H9 (cell line): ENCODE data around the gene MGRN1. TPM values are rescaled to one million over a fixed set of nuclear protein-coding genes. Genes with fewer than 3 reads are reported as not detected.

Source experiments
- DNase-seq: peaks from one replicate; pipeline ENCODE4 v3.0.0-alpha.2; 2017
- H2AFZ ChIP-seq: one replicate; pipeline ENCODE4 v1.6.1; 2013; ENCODE audit warnings: mild to moderate bottlenecking, low read length, control low read depth, moderate library complexity
- H2AK5ac ChIP-seq: 2 replicates; pipeline ENCODE4 v1.6.1; 2013; ENCODE audit warnings: low read length, control low read depth, mixed read lengths; ENCODE audit not compliant: insufficient read length
- H2BK120ac ChIP-seq: one replicate; pipeline ENCODE4 v1.6.1; 2013; ENCODE audit warnings: low read depth, mild to moderate bottlenecking, low read length, control low read depth, inconsistent platforms; ENCODE audit not compliant: poor library complexity, severe bottlenecking
- H2BK12ac ChIP-seq: 2 replicates; pipeline ENCODE4 v1.6.1; 2013; ENCODE audit warnings: low read length, control low read depth, mixed read lengths, low read depth; ENCODE audit not compliant: insufficient read length
- H2BK15ac ChIP-seq: 2 replicates; pipeline ENCODE4 v1.6.1; 2013; ENCODE audit warnings: low read depth, low read length, control low read depth
- H2BK20ac ChIP-seq: one replicate; pipeline ENCODE4 v1.6.1; 2013; ENCODE audit warnings: low read depth, mild to moderate bottlenecking, low read length, control low read depth, inconsistent platforms; ENCODE audit not compliant: poor library complexity, severe bottlenecking
- H2BK5ac ChIP-seq: 2 replicates; pipeline ENCODE4 v1.6.1; 2013; ENCODE audit warnings: low read length, control low read depth, mixed read lengths; ENCODE audit not compliant: insufficient read length
- H3K14ac ChIP-seq: 2 replicates; pipeline ENCODE4 v1.6.1; 2013; ENCODE audit warnings: low read length, control low read depth; ENCODE audit not compliant: insufficient read depth
- H3K18ac ChIP-seq: 2 replicates; pipeline ENCODE4 v1.6.1; 2013; ENCODE audit warnings: low read depth, mild to moderate bottlenecking, mixed read lengths, low read length, control low read depth; ENCODE audit not compliant: insufficient read length
- H3K23ac ChIP-seq: 2 replicates; pipeline ENCODE4 v1.6.1; 2013; ENCODE audit warnings: low read length, control low read depth, mixed read lengths, low read depth; ENCODE audit not compliant: insufficient read length
- H3K23me2 ChIP-seq: 2 replicates; pipeline ENCODE4 v1.6.1; 2013; ENCODE audit warnings: low read depth, mild to moderate bottlenecking, mixed read lengths, low read length, control low read depth; ENCODE audit not compliant: insufficient read length, poor library complexity, severe bottlenecking
- H3K27ac ChIP-seq: 2 replicates; pipeline ENCODE4 v1.5.1; 2013; ENCODE audit warnings: low read length, control low read depth, mixed read lengths, low read depth; ENCODE audit not compliant: insufficient read length
- H3K27me3 ChIP-seq: 2 replicates; pipeline ENCODE4 v1.6.1; 2013; ENCODE audit warnings: low read length, control low read depth, inconsistent platforms; ENCODE audit not compliant: insufficient read depth
- H3K4ac ChIP-seq: 2 replicates; pipeline ENCODE4 v1.6.1; 2013; ENCODE audit warnings: low read depth, mild to moderate bottlenecking, control low read depth, inconsistent platforms, low read length, moderate library complexity
- H3K4me1 ChIP-seq: 2 replicates; pipeline ENCODE4 v1.6.1; 2013; ENCODE audit warnings: low read length, control low read depth, inconsistent platforms; ENCODE audit not compliant: insufficient read depth
- H3K4me2 ChIP-seq: 2 replicates; pipeline ENCODE4 v1.6.1; 2013; ENCODE audit warnings: low read length, control low read depth, mixed read lengths; ENCODE audit not compliant: insufficient read length, insufficient read depth
- H3K56ac ChIP-seq: 2 replicates; pipeline ENCODE4 v1.6.1; 2013; ENCODE audit warnings: low read depth, mild to moderate bottlenecking, mixed read lengths, low read length, control low read depth; ENCODE audit not compliant: insufficient read length
- H3K79me1 ChIP-seq: 2 replicates; pipeline ENCODE4 v1.6.1; 2013; ENCODE audit warnings: low read depth, mild to moderate bottlenecking, moderate library complexity, low read length, control low read depth, inconsistent platforms; ENCODE audit not compliant: insufficient read depth, poor library complexity, severe bottlenecking
- H3K79me2 ChIP-seq: 2 replicates; pipeline ENCODE4 v1.6.1; 2013; ENCODE audit warnings: low read length, control low read depth, inconsistent platforms; ENCODE audit not compliant: insufficient read depth
- H3K9ac ChIP-seq: 2 replicates; pipeline ENCODE4 v1.6.1; 2013; ENCODE audit warnings: low read length, control low read depth, mixed read lengths; ENCODE audit not compliant: insufficient read length; ENCODE audit errors: extremely low read depth
- H3K9me3 ChIP-seq: one replicate; pipeline ENCODE4 v1.6.1; 2013; ENCODE audit warnings: low read depth, low read length, inconsistent platforms; ENCODE audit not compliant: control insufficient read depth
- H3T11ph ChIP-seq: one replicate; pipeline ENCODE4 v1.6.1; 2013; ENCODE audit warnings: mild to moderate bottlenecking, low read length, control low read depth, inconsistent platforms
- H4K20me1 ChIP-seq: one replicate; pipeline ENCODE4 v1.6.1; 2013; ENCODE audit not compliant: control insufficient read depth, insufficient read length, insufficient read depth
- H4K5ac ChIP-seq: 2 replicates; pipeline ENCODE4 v1.6.1; 2013; ENCODE audit warnings: low read depth, mild to moderate bottlenecking, mixed read lengths, low read length, control low read depth; ENCODE audit not compliant: insufficient read length
- H4K8ac ChIP-seq: replicated peaks from 2 replicates; pipeline ENCODE4 v1.6.1; 2013; ENCODE audit warnings: low read length, control low read depth, mixed read lengths, low read depth; ENCODE audit not compliant: insufficient read length
- H4K91ac ChIP-seq: 2 replicates; pipeline ENCODE4 v1.6.1; 2013; ENCODE audit warnings: low read depth, mild to moderate bottlenecking, moderate library complexity, mixed read lengths, low read length, control low read depth; ENCODE audit not compliant: insufficient read length
- H3K27ac Mint-ChIP-seq, 3 experiments: 2 replicates in 2 of 3; 3 replicates in 1 of 3; pipeline ENCODE4 v1.8.0; 2020 to 2021; ENCODE audit warnings: mixed read lengths in 3 of 3, mild to moderate bottlenecking in 1 of 3, moderate library complexity in 1 of 3
- H3K27me3 Mint-ChIP-seq: 2 replicates; pipeline ENCODE4 v1.8.0; 2021; ENCODE audit warnings: low read depth, mild to moderate bottlenecking, moderate library complexity, mixed read lengths
- H3K36me3 Mint-ChIP-seq, 3 experiments: 2 replicates in 2 of 3; 3 replicates in 1 of 3; pipeline ENCODE4 v1.8.0; 2020 to 2021; ENCODE audit warnings: low read depth in 3 of 3, mixed read lengths in 3 of 3; ENCODE audit not compliant: insufficient read depth in 1 of 3
- H3K4me1 Mint-ChIP-seq, 2 experiments: 2 replicates each; pipeline ENCODE4 v1.8.0; 2020; ENCODE audit warnings: mixed read lengths in 2 of 2
- H3K4me3 Mint-ChIP-seq, 2 experiments: 2 replicates in 1 of 2; 3 replicates in 1 of 2; pipeline ENCODE4 v1.8.0; 2020 to 2021; ENCODE audit warnings: mild to moderate bottlenecking in 2 of 2, mixed read lengths in 2 of 2, moderate library complexity in 1 of 2
- H3K9me3 Mint-ChIP-seq, 2 experiments: 2 replicates in 1 of 2; 3 replicates in 1 of 2; pipeline ENCODE4 v1.8.0; 2020; ENCODE audit warnings: mild to moderate bottlenecking in 2 of 2, mixed read lengths in 2 of 2, moderate library complexity in 1 of 2
- WGBS: extraction: QIAGEN DNeasy Blood & Tissue Kit; methylation state at CpG from one replicate; pipeline ENCODE4 v1.1.7; 2013; ENCODE audit warnings: missing lambda C conversion rate, low lambda C conversion rate, mixed read lengths; ENCODE audit not compliant: insufficient read length; ENCODE audit errors: extremely low coverage; 5-methylcytosine and 5-hydroxymethylcytosine counted together
- total RNA-seq: library from RNA; stranded (reverse); gene quantifications from 2 replicates; pipeline ENCODE4 v1.2.1, GENCODE V29; 2021
- TF ChIP-seq, protein P1 (sequence below): fragments of 200-600 bp; sonication (generic); conservative IDR thresholded peaks from 3 replicates; pipeline ENCODE4 v1.8.0; 2021; ENCODE audit warnings: antibody characterized with exemption, mild to moderate bottlenecking

Gene MGRN1
- total RNA-seq, 1 experiment from 2014 or later, result 91.6 TPM

DNA sequence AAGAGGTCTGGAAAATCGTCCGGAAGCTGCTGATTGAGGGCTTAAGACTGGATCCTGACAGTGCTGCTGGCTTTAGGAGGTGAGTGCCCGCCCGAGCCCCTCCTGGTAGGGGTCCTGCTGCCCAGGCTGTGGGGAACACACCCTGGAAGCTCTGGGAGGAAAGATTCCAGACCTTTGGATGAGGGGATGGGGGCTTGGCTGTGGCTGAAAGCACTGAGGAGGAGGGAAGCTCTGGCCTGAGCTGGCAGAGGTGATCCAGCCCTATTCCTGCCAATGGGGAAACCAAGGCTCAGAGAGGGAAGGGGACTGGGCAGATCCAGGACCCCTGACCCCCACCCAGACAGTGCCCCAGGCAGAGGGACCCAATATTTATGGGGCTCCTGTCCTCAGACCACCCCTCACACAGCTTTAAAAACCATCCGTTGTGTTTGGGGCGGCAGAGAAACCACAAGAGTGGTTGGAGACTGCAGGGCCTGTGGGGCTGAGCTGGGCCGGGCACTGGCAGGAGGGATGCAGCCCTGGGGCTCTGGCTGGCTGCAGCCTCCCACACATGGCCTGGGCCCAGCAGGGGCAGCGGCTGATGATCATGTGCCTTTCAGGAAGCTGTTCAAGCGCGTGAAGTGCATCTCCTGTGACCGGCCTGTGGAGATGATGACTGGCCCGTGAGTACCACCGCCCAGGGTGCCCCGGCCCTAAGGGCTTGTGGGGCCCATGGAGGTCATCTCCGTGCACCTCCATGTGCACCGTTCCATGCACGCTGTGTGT, 32.7 kb upstream of the MGRN1 start:
- no peaks in the 10 kb centered on the region for H4K20me1 ChIP-seq
- H3K27ac Mint-ChIP-seq, result peak overlapping the region in 1 of 3 experiments; percentile 16; a peak in 2 of 7 replicates
- H3K4me3 Mint-ChIP-seq, result no peak overlapping the region
- no peak overlapping the region for H3K18ac ChIP-seq
- no peak overlapping the region for H4K8ac ChIP-seq
- no peak overlapping the region for H4K91ac ChIP-seq
- peaks cover 5 to 11% (median 6%) of the 10 kb centered on the region in 3 experiments; a peak in 5 of 7 replicates for H3K36me3 Mint-ChIP-seq
- H3K9me3 ChIP-seq, result no peaks in the 10 kb centered on the region
- peaks cover 17% of the 10 kb centered on the region for H3K27me3 Mint-ChIP-seq
- H2BK5ac ChIP-seq, result no peak overlapping the region
- no peak overlapping the region for H2BK20ac ChIP-seq
- H3T11ph ChIP-seq, result no peak overlapping the region
- no peaks in the 10 kb centered on the region for H3K27me3 ChIP-seq
- H2BK120ac ChIP-seq, result no peak overlapping the region
- no peak overlapping the region for H2AFZ ChIP-seq
- no peak overlapping the region for H2BK12ac ChIP-seq
- H3K23ac ChIP-seq, result no peak overlapping the region
- peak; percentile 46 for DNase-seq
- H2BK15ac ChIP-seq, result no peak overlapping the region
- H3K14ac ChIP-seq, result no peak overlapping the region
- no peaks in the 10 kb centered on the region for H3K23me2 ChIP-seq
- no peaks in the 10 kb centered on the region for H3K79me1 ChIP-seq
- H3K79me2 ChIP-seq, result no peaks in the 10 kb centered on the region
- TF ChIP-seq, protein P1, sequence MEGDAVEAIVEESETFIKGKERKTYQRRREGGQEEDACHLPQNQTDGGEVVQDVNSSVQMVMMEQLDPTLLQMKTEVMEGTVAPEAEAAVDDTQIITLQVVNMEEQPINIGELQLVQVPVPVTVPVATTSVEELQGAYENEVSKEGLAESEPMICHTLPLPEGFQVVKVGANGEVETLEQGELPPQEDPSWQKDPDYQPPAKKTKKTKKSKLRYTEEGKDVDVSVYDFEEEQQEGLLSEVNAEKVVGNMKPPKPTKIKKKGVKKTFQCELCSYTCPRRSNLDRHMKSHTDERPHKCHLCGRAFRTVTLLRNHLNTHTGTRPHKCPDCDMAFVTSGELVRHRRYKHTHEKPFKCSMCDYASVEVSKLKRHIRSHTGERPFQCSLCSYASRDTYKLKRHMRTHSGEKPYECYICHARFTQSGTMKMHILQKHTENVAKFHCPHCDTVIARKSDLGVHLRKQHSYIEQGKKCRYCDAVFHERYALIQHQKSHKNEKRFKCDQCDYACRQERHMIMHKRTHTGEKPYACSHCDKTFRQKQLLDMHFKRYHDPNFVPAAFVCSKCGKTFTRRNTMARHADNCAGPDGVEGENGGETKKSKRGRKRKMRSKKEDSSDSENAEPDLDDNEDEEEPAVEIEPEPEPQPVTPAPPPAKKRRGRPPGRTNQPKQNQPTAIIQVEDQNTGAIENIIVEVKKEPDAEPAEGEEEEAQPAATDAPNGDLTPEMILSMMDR, result no peak
- H3K4me1 ChIP-seq, result peaks cover 5% of the 10 kb centered on the region; the same call in 1 of the 2 replicates
- H3K4ac ChIP-seq, result no peak overlapping the region
- H3K9ac ChIP-seq, result no peak overlapping the region
- peaks cover 25 to 27% of the 10 kb centered on the region in 2 experiments for H3K4me1 Mint-ChIP-seq
- peaks cover 9 to 10% of the 10 kb centered on the region in 2 experiments; a peak in 4 of 5 replicates for H3K9me3 Mint-ChIP-seq
- H4K5ac ChIP-seq, result no peak overlapping the region
- no peak overlapping the region for H3K4me2 ChIP-seq
- no CpG with 5 or more reads among the region's 17 CpGs for WGBS
- no peak overlapping the region for H2AK5ac ChIP-seq
- no peak overlapping the region for H3K56ac ChIP-seq
- no peak overlapping the region for H3K27ac ChIP-seq
